Memory B cell (primary cell): ENCODE measurements around the gene IMMT.

Experiments
- ATAC-seq: fragments of 150-1000 bp; cut with Tn5 transposase; 2 replicates; pipeline ENCODE4 v1.10.0; 2021; ENCODE audit warnings: low read depth, mild to moderate bottlenecking, moderate library complexity
- DNase-seq, 2 donors: peaks; one replicate each; pipeline ENCODE4 v3.0.0; 2022; ENCODE audit warnings: low spot score in 2 of 2
- H3K27ac Mint-ChIP-seq: one replicate; pipeline ENCODE4 v1.8.0; 2022; ENCODE audit warnings: mild to moderate bottlenecking, moderate library complexity, mixed read lengths
- H3K27me3 Mint-ChIP-seq: one replicate; pipeline ENCODE4 v1.8.0; 2022; ENCODE audit warnings: mixed read lengths
- H3K36me3 Mint-ChIP-seq: one replicate; pipeline ENCODE4 v1.8.0; 2022; ENCODE audit warnings: mild to moderate bottlenecking, mixed read lengths
- H3K4me1 Mint-ChIP-seq: one replicate; pipeline ENCODE4 v1.8.0; 2022; ENCODE audit warnings: mixed read lengths
- H3K4me3 Mint-ChIP-seq: one replicate; pipeline ENCODE4 v1.8.0; 2022; ENCODE audit warnings: mild to moderate bottlenecking, moderate library complexity, mixed read lengths
- H3K9me3 Mint-ChIP-seq: one replicate; pipeline ENCODE4 v1.8.0; 2022; ENCODE audit warnings: mixed read lengths

Gene IMMT

GRCh38 chr2:86135653-86136052, 59.6 kb downstream of the IMMT start:
- DNase-seq: no peak
- no peaks in the 10 kb centered on the region for H3K9me3 Mint-ChIP-seq
- peaks cover 38% of the 10 kb centered on the region for H3K36me3 Mint-ChIP-seq
- no peak overlapping the region for H3K4me3 Mint-ChIP-seq
- ATAC-seq: no peak
- no peaks in the 10 kb centered on the region for H3K4me1 Mint-ChIP-seq
- peak overlapping the region; percentile 47 for H3K27ac Mint-ChIP-seq
- H3K27me3 Mint-ChIP-seq: no peaks in the 10 kb centered on the region

- H3K36me3 Mint-ChIP-seq: peaks cover 41% of the 10 kb centered on the region
- H3K4me1 Mint-ChIP-seq: peaks cover 3% of the 10 kb centered on the region
- H3K9me3 Mint-ChIP-seq: no peaks in the 10 kb centered on the region
- no peak for DNase-seq
- H3K27ac Mint-ChIP-seq: no peak overlapping the region
- no peaks in the 10 kb centered on the region for H3K27me3 Mint-ChIP-seq
- no peak for ATAC-seq
- no peak overlapping the region for H3K4me3 Mint-ChIP-seq
These were observed 60.6 kb downstream of the IMMT start for GRCh38 chr2:86134709-86135108.

GRCh38 chr2:86124683-86125082, 70.6 kb downstream of the IMMT start:
- no peak for ATAC-seq
- Mint-ChIP-seq H3K27ac (no peak overlapping the region), H3K4me3 (no peak overlapping the region), H3K27me3 (no peaks in the 10 kb centered on the region), H3K36me3 (peaks cover 32% of the 10 kb centered on the region), H3K9me3 (no peaks in the 10 kb centered on the region), H3K4me1 (peaks cover 7% of the 10 kb centered on the region)
- no peak for DNase-seq

- H3K27me3 Mint-ChIP-seq: no peaks in the 10 kb centered on the region
- no peaks in the 10 kb centered on the region for H3K4me1 Mint-ChIP-seq
- no peak overlapping the region for H3K4me3 Mint-ChIP-seq
- no peaks in the 10 kb centered on the region for H3K9me3 Mint-ChIP-seq
- no peak overlapping the region for H3K27ac Mint-ChIP-seq
- peaks cover 36% of the 10 kb centered on the region for H3K36me3 Mint-ChIP-seq
- ATAC-seq (no peak), DNase-seq (no peak)
These were observed 71.8 kb downstream of the IMMT start for GRCh38 chr2:86123328-86123925.

- Mint-ChIP-seq H3K4me1 (peaks cover 2% of the 10 kb centered on the region), H3K36me3 (peaks cover 34% of the 10 kb centered on the region), H3K9me3 (no peaks in the 10 kb centered on the region), H3K4me3 (no peak overlapping the region), H3K27me3 (no peaks in the 10 kb centered on the region), H3K27ac (no peak overlapping the region)
- DNase-seq (no peak), ATAC-seq (no peak)
These were observed 77.1 kb downstream of the IMMT start for GRCh38 chr2:86118130-86118529.

- H3K27me3 Mint-ChIP-seq: no peaks in the 10 kb centered on the region
- ATAC-seq (no peak), DNase-seq (no peak)
- H3K4me1 Mint-ChIP-seq: peaks cover 38% of the 10 kb centered on the region
- H3K9me3 Mint-ChIP-seq: no peaks in the 10 kb centered on the region
- H3K36me3 Mint-ChIP-seq: peaks cover 20% of the 10 kb centered on the region
- peak overlapping the region; percentile 99 for H3K27ac Mint-ChIP-seq
- H3K4me3 Mint-ChIP-seq: peak overlapping the region; percentile 96
These were observed 88.2 kb downstream of the IMMT start for GRCh38 chr2:86107031-86107430.

GRCh38 chr2:86105969-86106945, 89.0 kb downstream of the IMMT start, which contains the start of gene PTCD3:
TSS of gene PTCD3 (plus strand) at chr2:86106235. CDS start at chr2:86106248, 13 bp downstream.
- H3K9me3 Mint-ChIP-seq: no peaks in the 10 kb centered on the region
- H3K27ac Mint-ChIP-seq: peak within 1 kb of the TSS; percentile 99
- ATAC-seq (peak; percentile 91), DNase-seq (peak; percentile 75 to 88)
- peaks cover 40% of the 10 kb centered on the region for H3K4me1 Mint-ChIP-seq
- H3K27me3 Mint-ChIP-seq: no peaks in the 10 kb centered on the region
- peak within 1 kb of the TSS; percentile 96 for H3K4me3 Mint-ChIP-seq
- peaks cover 22% of the 10 kb centered on the region for H3K36me3 Mint-ChIP-seq

GRCh38 chr2:86105252-86105968, 89.9 kb downstream of the IMMT start, which contains the start of gene POLR1A:
TSS of gene POLR1A (minus strand) at chr2:86105886. CDS start at chr2:86105776, 110 bp downstream.
- Mint-ChIP-seq H3K27me3 (no peaks in the 10 kb centered on the region), H3K9me3 (no peaks in the 10 kb centered on the region), H3K4me1 (peaks cover 37% of the 10 kb centered on the region), H3K36me3 (peaks cover 19% of the 10 kb centered on the region), H3K4me3 (peak within 1 kb of the TSS; percentile 96), H3K27ac (peak within 1 kb of the TSS; percentile 99)
- DNase-seq: peak; percentile 70 to 75
- ATAC-seq: peak; percentile 73

GRCh38 chr2:86102157-86102556, 93.1 kb downstream of the IMMT start:
- H3K4me1 Mint-ChIP-seq: peaks cover 30% of the 10 kb centered on the region
- no peak for ATAC-seq
- DNase-seq: no peak
- no peaks in the 10 kb centered on the region for H3K9me3 Mint-ChIP-seq
- H3K36me3 Mint-ChIP-seq: peaks cover 21% of the 10 kb centered on the region
- H3K27me3 Mint-ChIP-seq: no peaks in the 10 kb centered on the region
- no peak overlapping the region for H3K27ac Mint-ChIP-seq
- H3K4me3 Mint-ChIP-seq: no peak overlapping the region

- H3K27ac Mint-ChIP-seq: no peak overlapping the region
- DNase-seq (no peak), ATAC-seq (no peak)
- peaks cover 36% of the 10 kb centered on the region for H3K36me3 Mint-ChIP-seq
- peaks cover 8% of the 10 kb centered on the region for H3K4me1 Mint-ChIP-seq
- H3K9me3 Mint-ChIP-seq: no peaks in the 10 kb centered on the region
- no peaks in the 10 kb centered on the region for H3K27me3 Mint-ChIP-seq
- no peak overlapping the region for H3K4me3 Mint-ChIP-seq
These were observed 97.3 kb downstream of the IMMT start for GRCh38 chr2:86097913-86098312.

- Mint-ChIP-seq H3K27me3 (no peaks in the 10 kb centered on the region), H3K4me3 (no peak overlapping the region), H3K27ac (no peak overlapping the region), H3K36me3 (peaks cover 30% of the 10 kb centered on the region), H3K9me3 (no peaks in the 10 kb centered on the region), H3K4me1 (peaks cover 3% of the 10 kb centered on the region)
- DNase-seq: no peak
- ATAC-seq: no peak
These were observed 98.0 kb downstream of the IMMT start for GRCh38 chr2:86097114-86097896.

GRCh38 chr2:86094229-86094628, 101.0 kb downstream of the IMMT start:
- Mint-ChIP-seq H3K4me3 (no peak overlapping the region), H3K9me3 (no peaks in the 10 kb centered on the region), H3K36me3 (peaks cover 27% of the 10 kb centered on the region), H3K27me3 (no peaks in the 10 kb centered on the region), H3K27ac (peak overlapping the region; percentile 68), H3K4me1 (no peaks in the 10 kb centered on the region)
- no peak for ATAC-seq
- no peak for DNase-seq
